Fibroblast of pulmonary artery (primary cell): ENCODE data around the gene MTSS2.
"Not testable (repeated sequence)": the region's sequence is repeated elsewhere in the genome, so short reads cannot be mapped to it uniquely, and the experiment has no call there.

Source experiments
- DNase-seq: peaks from one replicate; pipeline ENCODE4 v3.0.0-alpha.2; 2010; ENCODE audit warnings: low read depth
- H3K4me3 ChIP-seq: replicated peaks from 2 replicates; pipeline ENCODE4 v1.5.1; 2011; ENCODE audit warnings: low read depth, mild to moderate bottlenecking, control low read depth, low read length, moderate library complexity
- TF ChIP-seq, protein P1 (sequence below): IDR thresholded peaks from 2 replicates; pipeline ENCODE4 v1.5.1; 2011; ENCODE audit warnings: mild to moderate bottlenecking, control low read depth, low read length, inconsistent platforms; ENCODE audit errors: missing control alignments

MTSS2 gene

DNA sequence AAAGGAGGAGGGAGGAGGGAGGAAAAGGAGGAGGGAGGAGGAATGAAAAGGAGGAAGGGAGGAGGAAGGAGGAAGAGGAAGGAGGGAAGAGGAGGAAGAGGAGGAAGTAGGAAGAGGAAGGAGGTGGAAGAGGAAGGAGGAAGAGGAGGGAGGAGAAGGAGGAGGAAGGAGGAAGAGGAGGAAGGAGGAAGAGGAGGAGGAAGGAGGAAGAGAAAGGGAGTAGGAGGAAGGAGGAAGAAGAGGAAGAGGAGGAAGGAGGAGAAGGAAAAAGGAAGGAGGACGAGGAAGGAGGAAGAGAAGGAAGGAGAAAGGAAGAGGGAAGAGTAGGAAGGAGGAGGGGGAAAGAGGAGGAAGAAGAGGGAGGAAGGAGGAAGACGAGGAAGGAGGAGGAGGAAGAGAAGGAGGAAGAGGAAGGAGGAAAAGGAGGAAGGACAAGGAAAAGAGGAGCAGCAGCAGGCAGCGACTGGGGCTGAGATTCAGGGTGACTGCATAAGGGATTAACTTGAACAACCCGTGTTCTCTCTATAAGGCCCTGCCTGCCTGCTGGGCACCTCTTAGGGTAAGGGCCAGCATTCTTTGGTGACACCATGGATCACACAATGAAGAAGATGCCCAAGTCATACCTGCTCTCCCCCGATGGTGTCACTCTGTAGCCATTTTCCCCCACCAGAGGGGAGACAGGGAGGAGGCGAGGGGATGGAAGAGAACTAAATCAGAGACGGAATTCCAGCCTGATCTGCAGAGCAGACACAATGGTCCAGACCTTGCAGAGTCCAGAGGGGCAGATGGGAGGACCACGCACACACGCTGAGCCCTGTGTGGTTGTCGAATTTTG is 40.9 kb downstream of the MTSS2 start:
- TF ChIP-seq, protein P1, sequence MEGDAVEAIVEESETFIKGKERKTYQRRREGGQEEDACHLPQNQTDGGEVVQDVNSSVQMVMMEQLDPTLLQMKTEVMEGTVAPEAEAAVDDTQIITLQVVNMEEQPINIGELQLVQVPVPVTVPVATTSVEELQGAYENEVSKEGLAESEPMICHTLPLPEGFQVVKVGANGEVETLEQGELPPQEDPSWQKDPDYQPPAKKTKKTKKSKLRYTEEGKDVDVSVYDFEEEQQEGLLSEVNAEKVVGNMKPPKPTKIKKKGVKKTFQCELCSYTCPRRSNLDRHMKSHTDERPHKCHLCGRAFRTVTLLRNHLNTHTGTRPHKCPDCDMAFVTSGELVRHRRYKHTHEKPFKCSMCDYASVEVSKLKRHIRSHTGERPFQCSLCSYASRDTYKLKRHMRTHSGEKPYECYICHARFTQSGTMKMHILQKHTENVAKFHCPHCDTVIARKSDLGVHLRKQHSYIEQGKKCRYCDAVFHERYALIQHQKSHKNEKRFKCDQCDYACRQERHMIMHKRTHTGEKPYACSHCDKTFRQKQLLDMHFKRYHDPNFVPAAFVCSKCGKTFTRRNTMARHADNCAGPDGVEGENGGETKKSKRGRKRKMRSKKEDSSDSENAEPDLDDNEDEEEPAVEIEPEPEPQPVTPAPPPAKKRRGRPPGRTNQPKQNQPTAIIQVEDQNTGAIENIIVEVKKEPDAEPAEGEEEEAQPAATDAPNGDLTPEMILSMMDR, result no peak
- no peak for DNase-seq
- H3K4me3 ChIP-seq, result no peak overlapping the region

DNA sequence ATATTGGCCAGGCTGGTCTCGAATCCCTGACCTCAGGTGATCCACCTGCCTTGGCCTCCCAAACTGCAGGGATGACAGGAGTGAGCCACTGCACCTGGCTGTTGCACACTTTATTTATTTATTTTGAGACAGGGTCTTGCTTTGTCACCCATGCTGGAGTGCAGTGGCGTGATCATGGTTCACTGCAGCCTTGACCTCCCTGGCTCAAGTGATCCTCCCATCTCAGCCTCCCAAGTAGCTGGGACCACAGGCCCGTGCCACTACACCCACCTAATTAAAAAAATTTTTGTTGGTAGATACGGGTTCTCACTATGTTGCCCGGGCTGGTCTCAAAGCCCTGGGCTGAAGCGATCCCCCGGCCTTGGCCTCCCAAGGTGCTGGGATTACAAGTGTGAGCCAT is 42.6 kb downstream of the MTSS2 start:
- H3K4me3 ChIP-seq, DNase-seq: not testable (repeated sequence)

DNA sequence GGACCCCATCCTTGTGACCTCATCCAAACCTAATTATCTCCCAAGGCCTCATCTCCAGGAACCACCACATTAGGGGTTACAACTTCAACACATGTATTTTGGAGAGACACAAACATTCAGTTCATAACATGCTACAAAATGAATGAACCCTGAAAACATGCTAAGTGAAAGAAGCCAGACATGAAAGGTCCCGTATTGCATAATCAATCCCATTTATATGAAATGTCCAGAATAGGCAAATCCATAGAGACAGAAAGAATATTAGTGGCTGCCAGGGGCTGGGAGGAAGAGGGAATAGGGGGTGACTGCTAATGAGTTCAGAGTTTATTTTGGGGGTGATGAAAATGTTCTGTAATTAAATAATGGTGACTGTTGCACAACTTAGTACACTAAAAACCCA is 43.2 kb downstream of the MTSS2 start:
- TF ChIP-seq, protein P1, result no peak

DNA sequence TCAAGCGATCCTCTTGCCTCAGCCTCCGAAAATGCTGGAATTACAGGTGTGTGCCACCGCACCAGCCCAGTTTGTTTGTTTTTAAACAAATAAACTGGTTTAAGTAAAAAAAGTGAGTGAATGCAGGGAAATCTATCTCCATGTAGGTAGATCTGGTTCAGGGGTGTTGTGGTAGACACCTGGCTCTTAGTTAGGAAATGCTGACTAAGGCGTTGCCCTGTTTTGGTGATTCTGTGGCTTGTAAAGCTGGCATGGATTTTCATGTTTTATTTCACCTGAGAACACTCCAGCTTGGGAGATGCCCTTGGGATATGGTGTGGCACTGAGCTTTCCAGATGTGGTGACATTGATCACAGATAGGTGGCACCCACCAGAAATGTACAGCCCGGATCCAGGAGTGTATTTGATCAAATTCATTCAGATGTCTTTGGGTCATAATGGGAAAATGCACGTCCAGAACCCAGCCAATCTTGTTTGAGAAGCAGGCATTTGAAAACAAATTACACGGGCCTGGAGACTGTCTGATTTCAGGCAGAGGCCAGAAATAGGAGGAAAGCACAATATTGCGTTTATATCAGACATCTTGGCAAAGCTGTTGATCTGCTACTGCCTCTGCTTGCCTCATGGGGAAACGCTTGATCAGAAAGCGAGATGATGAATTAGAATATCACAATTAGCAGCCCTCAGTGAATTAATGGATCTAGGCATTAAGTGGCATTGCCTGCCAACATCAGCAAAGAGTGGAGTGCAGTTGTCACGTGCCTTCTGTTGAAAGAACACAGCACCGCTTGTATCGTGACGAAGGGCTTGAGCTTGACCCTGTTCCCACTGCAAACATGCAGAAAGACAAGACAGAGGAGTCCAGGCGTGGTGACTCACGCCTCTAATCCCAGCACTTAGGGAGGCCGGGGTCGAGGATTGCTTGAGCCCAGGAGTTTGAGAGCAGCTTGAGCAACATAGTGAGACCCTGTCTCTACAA is 46.8 kb downstream of the MTSS2 start:
- DNase-seq, result peak; percentile 88
- no peak overlapping the region for H3K4me3 ChIP-seq
- TF ChIP-seq, protein P1, result peak; percentile 4

More for the DNA sequence above, 43.2 kb downstream of the MTSS2 start:
- DNase-seq, result no peak
- H3K4me3 ChIP-seq, result no peak overlapping the region
